Ishikawa (cell line): ENCODE measurements around the gene ZBTB7C.

Experiments used
- CREB1 ChIP-seq: IDR thresholded peaks from 2 replicates; pipeline ENCODE4 v1.6.1; 2012; ENCODE audit warnings: low read depth
- EP300 ChIP-seq: IDR thresholded peaks from 2 replicates; pipeline ENCODE4 v1.6.1; 2012; ENCODE audit warnings: borderline replicate concordance
- FOXM1 ChIP-seq: IDR thresholded peaks from 2 replicates; pipeline ENCODE4 v1.6.1; 2012; ENCODE audit warnings: low read depth, borderline replicate concordance
- NFIC ChIP-seq: IDR thresholded peaks from 2 replicates; pipeline ENCODE4 v1.6.1; 2012
- RAD21 ChIP-seq: IDR thresholded peaks from 2 replicates; pipeline ENCODE4 v1.6.1; 2012; ENCODE audit warnings: low read depth
- TAF1 ChIP-seq: IDR thresholded peaks from 2 replicates; pipeline ENCODE4 v1.6.1; 2012; ENCODE audit warnings: low read depth, mild to moderate bottlenecking
- TEAD4 ChIP-seq: IDR thresholded peaks from 2 replicates; pipeline ENCODE4 v1.6.1; 2012
- TF ChIP-seq, protein P1 (sequence below): IDR thresholded peaks from 2 replicates; pipeline ENCODE4 v1.6.1; 2012; ENCODE audit warnings: low read depth, mild to moderate bottlenecking
- TF ChIP-seq, protein P2 (sequence below): IDR thresholded peaks from 2 replicates; pipeline ENCODE4 v1.6.1; 2012
- TF ChIP-seq, protein P3 (sequence below): IDR thresholded peaks from 2 replicates; pipeline ENCODE4 v1.6.1; 2012

DNA sequence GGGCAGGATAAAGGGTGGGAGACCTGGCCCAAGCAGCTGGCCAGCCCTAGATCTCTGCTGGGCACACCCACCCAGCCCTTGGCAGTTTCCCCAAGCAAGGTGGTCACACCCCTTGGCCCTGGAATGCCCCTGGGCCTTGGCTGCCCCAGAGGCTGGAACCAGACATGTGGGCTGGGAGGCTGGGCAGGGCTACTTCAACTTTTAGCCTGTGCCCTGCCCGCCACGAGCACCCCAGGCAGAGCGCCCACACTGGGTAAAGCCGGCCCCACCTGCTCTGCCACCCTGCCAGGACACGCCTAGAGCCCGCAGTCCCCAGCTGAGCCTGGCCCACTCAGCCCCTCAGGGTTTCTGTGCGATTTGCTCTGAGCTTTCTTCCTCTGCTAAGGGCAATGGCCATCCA, 359.0 kb downstream of the ZBTB7C start:
- TF ChIP-seq, protein P1, sequence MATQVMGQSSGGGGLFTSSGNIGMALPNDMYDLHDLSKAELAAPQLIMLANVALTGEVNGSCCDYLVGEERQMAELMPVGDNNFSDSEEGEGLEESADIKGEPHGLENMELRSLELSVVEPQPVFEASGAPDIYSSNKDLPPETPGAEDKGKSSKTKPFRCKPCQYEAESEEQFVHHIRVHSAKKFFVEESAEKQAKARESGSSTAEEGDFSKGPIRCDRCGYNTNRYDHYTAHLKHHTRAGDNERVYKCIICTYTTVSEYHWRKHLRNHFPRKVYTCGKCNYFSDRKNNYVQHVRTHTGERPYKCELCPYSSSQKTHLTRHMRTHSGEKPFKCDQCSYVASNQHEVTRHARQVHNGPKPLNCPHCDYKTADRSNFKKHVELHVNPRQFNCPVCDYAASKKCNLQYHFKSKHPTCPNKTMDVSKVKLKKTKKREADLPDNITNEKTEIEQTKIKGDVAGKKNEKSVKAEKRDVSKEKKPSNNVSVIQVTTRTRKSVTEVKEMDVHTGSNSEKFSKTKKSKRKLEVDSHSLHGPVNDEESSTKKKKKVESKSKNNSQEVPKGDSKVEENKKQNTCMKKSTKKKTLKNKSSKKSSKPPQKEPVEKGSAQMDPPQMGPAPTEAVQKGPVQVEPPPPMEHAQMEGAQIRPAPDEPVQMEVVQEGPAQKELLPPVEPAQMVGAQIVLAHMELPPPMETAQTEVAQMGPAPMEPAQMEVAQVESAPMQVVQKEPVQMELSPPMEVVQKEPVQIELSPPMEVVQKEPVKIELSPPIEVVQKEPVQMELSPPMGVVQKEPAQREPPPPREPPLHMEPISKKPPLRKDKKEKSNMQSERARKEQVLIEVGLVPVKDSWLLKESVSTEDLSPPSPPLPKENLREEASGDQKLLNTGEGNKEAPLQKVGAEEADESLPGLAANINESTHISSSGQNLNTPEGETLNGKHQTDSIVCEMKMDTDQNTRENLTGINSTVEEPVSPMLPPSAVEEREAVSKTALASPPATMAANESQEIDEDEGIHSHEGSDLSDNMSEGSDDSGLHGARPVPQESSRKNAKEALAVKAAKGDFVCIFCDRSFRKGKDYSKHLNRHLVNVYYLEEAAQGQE, result no peak
- TF ChIP-seq TAF1, result no peak
- TF ChIP-seq NFIC, result no peak
- TF ChIP-seq RAD21, result no peak
- TF ChIP-seq, protein P2, sequence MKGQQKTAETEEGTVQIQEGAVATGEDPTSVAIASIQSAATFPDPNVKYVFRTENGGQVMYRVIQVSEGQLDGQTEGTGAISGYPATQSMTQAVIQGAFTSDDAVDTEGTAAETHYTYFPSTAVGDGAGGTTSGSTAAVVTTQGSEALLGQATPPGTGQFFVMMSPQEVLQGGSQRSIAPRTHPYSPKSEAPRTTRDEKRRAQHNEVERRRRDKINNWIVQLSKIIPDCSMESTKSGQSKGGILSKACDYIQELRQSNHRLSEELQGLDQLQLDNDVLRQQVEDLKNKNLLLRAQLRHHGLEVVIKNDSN, result no peak
- TF ChIP-seq, protein P3, sequence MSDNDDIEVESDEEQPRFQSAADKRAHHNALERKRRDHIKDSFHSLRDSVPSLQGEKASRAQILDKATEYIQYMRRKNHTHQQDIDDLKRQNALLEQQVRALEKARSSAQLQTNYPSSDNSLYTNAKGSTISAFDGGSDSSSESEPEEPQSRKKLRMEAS, result no peak
- no peak for TF ChIP-seq EP300
- TF ChIP-seq FOXM1, result no peak
- TF ChIP-seq CREB1, result no peak
- TF ChIP-seq TEAD4, result no peak
